ENCODE results near the gene GPHA2.

- TF ChIP-seq ZNF776 (CRISPR knock-in tag; IDR thresholded peaks at IDR 0.05): no peak
- TF ChIP-seq TEAD2 (CRISPR knock-in tag; IDR thresholded peaks at IDR 0.05): no peak
- TF ChIP-seq EP300 (IDR thresholded peaks at IDR 0.05; ENCODE audit: low read depth in 2 of 2, low read length in 2 of 2): no peak
- no peak for TF ChIP-seq EP300 (CRISPR knock-in tag; IDR thresholded peaks at IDR 0.05; ENCODE audit: borderline replicate concordance)
- TF ChIP-seq BRCA1 (CRISPR knock-in tag; IDR thresholded peaks at IDR 0.05): no peak
- TF ChIP-seq ZBTB20 (CRISPR knock-in tag; IDR thresholded peaks at IDR 0.05; ENCODE audit: borderline replicate concordance, low read depth): no peak
- no peak for TF ChIP-seq POLR2AphosphoS5 (IDR thresholded peaks at IDR 0.05; ENCODE audit: low read depth, low read length)
- no peak for TF ChIP-seq ZHX1 (CRISPR knock-in tag; IDR thresholded peaks at IDR 0.05; ENCODE audit: low read depth)
- TF ChIP-seq CBX5 (CRISPR knock-in tag; IDR thresholded peaks at IDR 0.05; ENCODE audit: borderline replicate concordance): no peak
- no peak for TF ChIP-seq CTCF (CRISPR knock-in tag; IDR thresholded peaks at IDR 0.05)
- no peak for TF ChIP-seq ZNF124 (CRISPR knock-in tag; IDR thresholded peaks at IDR 0.05)
- TF ChIP-seq TP53 (CRISPR knock-in tag; conservative IDR thresholded peaks at IDR 0.05): no peak
Measured at GRCh38 chr11:64891880-64892279, 43.8 kb downstream of the GPHA2 start.

Measured in HepG2 (cell line).